ENCODE results near the gene GPR33.
"Not testable (repeated sequence)": the region's sequence is repeated elsewhere in the genome, so short reads cannot be mapped to it uniquely, and the experiment has no call there.

The GPR33 gene

DNA sequence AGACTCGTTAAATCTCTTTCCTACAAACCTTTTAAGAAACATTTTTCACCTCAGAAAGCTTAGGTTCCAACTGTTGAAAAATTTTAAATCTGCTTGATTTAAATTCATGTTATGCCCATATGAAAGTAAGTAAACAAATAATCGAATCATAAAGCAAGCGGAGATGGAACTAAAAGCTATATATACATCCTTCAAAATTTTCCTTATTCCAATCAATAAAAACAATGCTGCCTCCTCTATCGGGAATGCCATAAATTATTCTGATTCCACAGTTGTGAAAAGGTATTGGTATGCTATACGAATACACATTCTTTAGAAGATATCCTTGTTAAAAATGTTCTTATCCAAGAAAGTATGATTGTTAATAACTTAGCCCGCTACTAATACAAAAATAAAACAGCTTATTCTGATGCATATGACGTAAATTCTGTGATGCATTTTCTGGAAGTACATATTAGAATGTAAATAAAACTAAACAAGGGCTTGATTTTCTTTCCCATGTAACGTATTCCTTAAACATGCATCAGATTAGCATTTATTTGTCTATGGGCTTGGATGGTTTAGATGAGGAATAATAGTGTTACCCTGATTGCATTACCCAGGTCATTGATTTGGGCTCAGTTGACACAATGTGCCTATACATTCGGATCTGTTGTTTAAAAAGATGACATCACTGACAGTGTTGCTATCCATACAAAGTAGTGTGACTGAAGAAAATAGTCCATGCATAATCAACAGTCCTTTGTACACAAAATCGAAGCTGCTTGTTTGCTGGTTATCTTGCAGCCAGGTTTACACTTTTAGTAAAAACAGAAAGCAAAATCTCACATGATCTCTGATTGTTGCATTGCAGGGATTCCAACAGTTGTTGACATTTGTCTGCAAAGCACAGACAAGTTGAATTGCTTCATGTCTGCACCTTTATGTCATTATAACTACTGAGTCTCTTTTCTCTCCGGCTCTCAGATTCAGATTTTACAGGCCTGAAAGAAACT is 29.9 kb downstream of the GPR33 start:
- DNase-seq = no peak

DNA sequence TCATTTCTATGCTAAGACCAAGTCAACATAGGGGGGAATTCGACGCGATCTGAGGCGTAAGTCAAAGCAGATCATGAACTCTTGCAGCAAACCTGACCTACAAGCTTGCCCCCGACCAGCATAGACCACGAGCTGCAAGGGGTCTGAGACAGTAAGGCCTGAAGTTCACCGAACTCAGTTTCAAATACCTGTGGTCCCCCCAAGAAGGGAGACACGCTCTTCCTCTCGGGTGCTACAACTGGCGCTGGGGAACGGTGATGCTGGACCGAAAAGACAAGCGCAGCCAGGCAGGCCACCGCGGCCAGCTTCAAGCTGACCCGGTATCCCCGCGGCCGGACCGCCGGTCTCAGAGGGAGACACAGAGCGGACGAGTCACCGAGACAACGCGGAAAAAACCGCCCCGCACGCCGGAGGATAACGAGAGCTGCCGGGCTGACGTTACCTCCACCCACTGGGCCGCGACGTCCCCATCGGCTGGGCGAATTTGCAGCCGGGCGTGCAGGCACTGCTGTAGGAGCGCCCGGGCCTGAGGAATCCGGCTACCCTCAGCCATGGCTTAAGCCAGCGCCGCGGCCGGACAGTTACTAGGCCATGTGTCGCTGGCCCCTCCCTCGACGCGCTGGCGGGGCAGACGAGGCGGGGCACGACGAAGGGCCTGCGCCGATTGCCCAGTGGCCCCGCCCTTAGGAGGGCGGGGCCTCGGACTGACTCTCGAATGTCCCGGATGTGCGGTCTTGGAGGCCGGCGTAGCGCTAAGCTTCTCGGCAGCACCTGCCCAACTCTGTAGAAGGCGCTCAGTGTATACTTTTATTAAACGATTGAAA is 30.8 kb downstream of the GPR33 start, which contains the start of gene DTD2:
Gene DTD2 (minus strand): TSS at position 666 of the 824 bp plus-strand sequence. CDS start 113 bp downstream, at position 553.
- peak; percentile 70 for DNase-seq

DNA sequence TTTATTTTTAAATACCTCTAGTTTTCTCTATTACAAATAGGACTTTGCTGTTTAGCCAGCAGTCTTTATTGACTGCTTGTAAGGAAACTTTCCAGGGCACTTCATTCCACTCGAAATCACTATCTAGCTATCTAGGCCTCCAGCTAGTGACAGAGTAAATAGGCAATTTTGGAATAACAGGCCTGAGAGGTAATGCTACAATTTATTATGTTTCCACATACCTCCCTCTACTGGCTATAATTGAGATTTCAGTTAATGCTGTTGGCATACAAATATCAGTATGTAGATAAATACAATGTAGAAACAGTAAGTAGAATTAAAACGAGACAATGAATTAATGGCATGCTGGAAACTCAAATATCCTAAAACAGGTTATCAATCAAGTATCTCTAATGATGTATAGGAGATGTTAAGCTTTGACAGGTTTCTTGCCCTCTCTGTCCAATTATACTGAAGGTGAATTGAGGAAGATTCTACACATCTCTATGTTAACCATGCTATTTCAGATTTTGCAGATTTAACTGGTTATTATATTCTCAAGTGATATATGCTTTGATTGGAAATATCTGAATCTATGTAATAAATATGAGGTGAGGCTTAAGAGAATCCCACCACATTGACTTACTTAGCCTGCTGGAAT is 37.7 kb downstream of the GPR33 start:
- DNase-seq = peak; percentile 44

DNA sequence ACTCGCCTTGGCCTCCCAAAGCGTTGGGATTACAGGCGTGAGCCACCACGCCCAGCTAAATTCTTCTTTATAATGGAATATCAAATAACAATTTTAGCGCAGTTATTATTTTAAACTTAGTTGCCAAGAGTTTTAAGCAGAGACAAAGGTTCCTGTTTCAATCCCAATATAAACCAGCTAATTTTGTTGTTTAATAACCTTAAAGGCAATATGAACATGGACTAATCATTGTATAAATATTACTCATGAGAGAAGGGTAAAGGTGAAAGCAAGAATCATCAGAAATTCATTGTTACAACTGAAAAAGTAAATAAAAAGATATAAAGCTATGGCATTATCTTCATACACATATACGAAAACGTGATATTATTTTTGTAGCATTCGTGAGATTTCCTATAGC is 38.7 kb downstream of the GPR33 start:
- no peak for DNase-seq

DNA sequence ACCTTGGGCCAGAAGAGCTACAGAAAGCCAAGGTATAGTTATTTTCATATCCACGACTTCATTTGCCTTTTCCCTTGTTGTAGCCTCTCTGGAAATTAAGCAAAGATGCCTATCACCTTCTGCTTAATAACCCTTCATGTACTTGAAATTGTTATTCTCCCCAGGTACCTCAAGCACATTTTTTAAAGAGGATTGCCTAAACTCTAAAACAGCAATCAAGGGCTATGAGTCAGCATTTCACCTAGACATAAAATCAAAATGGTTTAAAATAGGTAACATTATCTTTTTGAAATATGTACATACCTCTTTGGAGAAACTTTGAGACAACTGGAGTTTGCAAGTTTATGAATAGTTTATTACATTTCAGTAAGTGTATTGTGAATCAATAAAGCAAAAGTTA is 42.1 kb downstream of the GPR33 start:
- no peak for DNase-seq

DNA sequence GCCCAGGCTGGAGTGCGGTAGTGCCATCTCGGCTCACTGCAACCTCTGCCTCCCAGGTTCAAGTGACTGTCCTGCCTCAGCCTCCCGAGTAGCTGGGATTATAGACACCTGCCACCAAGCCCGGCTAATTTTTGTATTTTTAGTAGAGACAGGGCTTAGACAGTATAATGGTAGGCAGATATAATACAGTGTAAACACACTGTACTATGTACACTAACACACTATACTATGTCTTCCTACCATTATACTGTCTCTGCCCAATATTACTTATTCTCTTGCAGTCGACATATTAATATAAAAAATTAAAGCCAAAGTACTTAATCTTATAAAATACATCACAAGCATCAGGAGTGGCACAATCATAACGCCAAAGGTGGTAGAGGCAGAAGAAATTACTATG is 45.6 kb downstream of the GPR33 start:
- no peak for DNase-seq

DNA sequence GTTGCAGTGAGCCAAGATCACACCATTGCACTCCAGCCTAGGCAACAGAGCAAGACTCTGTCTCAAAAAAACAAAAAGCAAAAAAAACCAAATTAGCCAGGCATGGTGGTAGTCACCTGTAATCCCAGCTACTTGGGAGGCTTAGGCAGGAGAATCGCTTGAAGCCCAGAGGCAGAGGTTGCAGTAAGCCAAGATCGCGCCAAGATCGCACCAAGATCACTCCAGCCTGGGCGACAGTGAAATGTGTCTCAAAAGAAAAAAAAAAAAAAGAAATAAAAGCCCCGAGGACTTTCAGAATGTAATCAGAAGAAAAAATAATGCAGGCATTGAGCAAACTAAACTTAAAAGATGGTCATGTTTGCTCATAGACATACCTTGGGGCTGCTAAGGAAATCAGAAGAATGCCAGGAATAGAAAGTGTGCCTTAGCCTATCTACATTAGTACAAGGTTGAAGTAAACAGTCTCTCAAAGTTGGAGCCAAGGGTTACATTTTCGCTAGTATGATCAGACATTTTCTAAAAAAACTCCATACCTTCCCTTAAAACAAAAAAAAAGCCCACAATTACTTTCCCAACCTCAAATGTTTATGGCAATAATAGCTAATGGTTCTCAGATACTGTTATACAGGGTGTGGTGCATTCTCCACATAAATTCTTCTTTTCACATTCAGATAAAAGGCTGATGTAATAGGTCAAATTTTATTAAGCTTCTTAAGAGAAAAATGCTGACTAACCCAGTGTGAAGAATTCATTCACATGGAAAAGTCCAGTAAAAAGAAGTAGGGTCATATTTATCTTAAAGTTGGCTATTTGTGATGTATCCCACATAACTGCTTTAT is 46.3 kb downstream of the GPR33 start:
- DNase-seq = no peak

DNA sequence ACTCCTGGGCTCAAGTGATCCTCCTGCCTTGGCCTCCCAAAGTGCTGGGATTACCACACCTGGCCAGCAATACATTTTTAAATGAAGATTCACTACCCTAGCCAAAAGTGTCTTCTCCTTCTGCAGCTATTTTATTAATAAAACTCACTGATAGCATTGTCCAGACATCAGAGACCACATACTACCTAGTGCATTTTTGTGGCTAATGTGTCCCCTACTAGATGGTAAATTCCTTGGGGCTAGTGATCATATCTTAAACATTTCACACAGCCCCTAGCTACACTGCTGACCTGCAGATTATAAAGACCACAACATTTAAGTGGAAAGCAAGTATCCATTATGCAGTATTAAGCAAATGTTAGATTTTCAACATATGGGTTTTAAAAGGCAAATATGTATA is 47.6 kb downstream of the GPR33 start:
- DNase-seq = no peak

DNA sequence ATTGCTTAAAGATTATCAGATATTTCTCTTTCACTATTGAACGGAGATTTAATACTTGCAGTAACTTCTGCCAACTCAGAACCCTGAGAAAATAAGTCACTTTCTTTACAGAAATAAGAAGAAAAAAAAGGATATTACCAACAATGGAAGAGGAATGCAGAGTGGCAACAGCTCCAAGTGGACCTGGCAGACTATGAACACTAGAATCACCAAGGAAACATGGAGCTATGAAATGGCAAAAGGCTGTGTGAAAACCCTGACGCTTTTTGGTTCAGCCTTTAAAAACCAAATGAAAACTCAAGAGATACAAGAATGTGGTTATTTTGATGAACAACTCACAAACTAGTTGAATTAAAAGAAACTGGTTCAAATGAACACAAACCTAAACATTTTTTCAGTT is 48.3 kb downstream of the GPR33 start:
- no peak for DNase-seq

DNA sequence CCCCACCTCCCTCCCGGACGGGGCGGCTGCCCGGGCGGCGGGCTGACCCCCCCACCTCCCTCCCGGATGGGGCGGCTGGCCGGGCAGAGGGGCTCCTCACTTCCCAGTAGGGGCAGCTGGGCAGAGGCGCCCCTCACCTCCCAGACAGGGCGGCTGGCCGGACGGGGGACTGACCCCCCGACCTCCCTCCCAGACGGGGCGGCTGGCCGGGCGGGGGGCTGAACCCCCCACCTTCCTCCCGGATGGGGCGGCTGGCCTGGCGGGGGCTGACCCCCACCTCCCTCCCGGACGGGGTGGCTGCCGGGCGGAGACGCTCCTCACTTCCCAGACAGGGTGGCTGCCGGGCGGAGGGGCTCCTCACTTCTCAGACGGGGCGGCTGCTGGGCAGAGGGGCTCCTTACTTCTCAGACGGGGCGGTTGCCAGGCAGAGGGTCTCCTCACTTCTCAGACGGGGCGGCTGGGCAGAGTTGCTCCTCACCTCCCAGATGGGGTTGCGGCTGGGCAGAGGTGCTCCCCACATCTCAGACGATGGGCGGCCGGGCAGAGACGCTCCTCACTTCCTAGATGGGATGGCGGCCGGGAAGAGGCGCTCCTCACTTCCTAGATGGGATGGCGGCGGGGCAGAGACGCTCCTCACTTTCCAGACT is 50.7 kb downstream of the GPR33 start:
- DNase-seq = not testable (repeated sequence)

DNA sequence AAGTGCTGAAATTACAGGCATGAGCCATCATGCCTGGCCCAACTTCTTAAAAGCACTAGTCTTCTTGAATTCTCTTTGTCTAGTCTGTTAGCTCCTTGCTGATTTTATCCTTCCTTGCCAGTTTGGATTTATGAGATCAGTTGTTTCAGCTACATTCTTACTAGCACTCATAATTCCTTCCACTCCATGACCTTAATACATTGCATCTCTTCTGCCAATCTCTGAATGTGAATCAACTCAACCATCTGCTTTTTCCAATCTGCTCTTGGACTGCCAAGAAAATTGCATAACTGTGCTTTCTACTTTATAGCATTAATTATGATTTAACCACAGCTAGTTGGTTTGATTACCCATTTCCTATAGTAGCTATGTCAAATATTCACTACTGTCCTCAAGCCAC is 52.6 kb downstream of the GPR33 start:
- no peak for DNase-seq

Data from NCI-H1417 treated with DMSO at 0.1 percent for 48 hours (cell line).